Glutamatergic neuron (in vitro differentiated cells): Measurements from ENCODE around the gene CACNA1D. TPM values are rescaled to one million over a fixed set of nuclear protein-coding genes. Genes with fewer than 3 reads are reported as not detected.

Experiments
- DNase-seq: peaks from one replicate; pipeline ENCODE4 v3.0.0; 2022
- H3K27ac Mint-ChIP-seq: one replicate; pipeline ENCODE4 v1.8.0; 2020; ENCODE audit warnings: mild to moderate bottlenecking, mixed read lengths, inconsistent platforms; ENCODE audit not compliant: unreplicated experiment
- H3K27me3 Mint-ChIP-seq: one replicate; pipeline ENCODE4 v1.8.0; 2020; ENCODE audit warnings: mild to moderate bottlenecking, moderate library complexity, mixed read lengths, inconsistent platforms; ENCODE audit not compliant: unreplicated experiment
- H3K36me3 Mint-ChIP-seq: one replicate; pipeline ENCODE4 v1.8.0; 2020; ENCODE audit warnings: mild to moderate bottlenecking, mixed read lengths, inconsistent platforms; ENCODE audit not compliant: unreplicated experiment
- H3K4me1 Mint-ChIP-seq: one replicate; pipeline ENCODE4 v1.8.0; 2020; ENCODE audit warnings: mild to moderate bottlenecking, low read depth, mixed read lengths, inconsistent platforms; ENCODE audit not compliant: unreplicated experiment
- H3K4me3 Mint-ChIP-seq: one replicate; pipeline ENCODE4 v1.8.0; 2020; ENCODE audit warnings: mild to moderate bottlenecking, mixed read lengths, inconsistent platforms; ENCODE audit not compliant: unreplicated experiment
- H3K9me3 Mint-ChIP-seq: one replicate; pipeline ENCODE4 v1.8.0; 2020; ENCODE audit warnings: mild to moderate bottlenecking, moderate library complexity, mixed read lengths, inconsistent platforms; ENCODE audit not compliant: unreplicated experiment
- CTCF ChIP-seq: fragments of 200-600 bp; sonication (generic); IDR thresholded peaks from one replicate; pipeline ENCODE4 v1.5.0; 2021; ENCODE audit not compliant: partially characterized antibody, unreplicated experiment
- total RNA-seq: library from RNA; stranded (reverse); fragmentation: NEBNext Ultra II Directional; extraction: Animal tissue kit (Norgen Biotek cat#: 25700); gene quantifications from one replicate; pipeline ENCODE4 v1.2.1, GENCODE V29; 2021; ENCODE audit not compliant: unreplicated experiment

The CACNA1D gene
- total RNA-seq, 1 donor from 2014 or later, result 5.0 TPM

GRCh38 chr3:53822331-53822741 lies 327.9 kb downstream of the CACNA1D start:
- H3K27ac Mint-ChIP-seq, result no peak overlapping the region
- DNase-seq, result peak; percentile 9
- no peak for TF ChIP-seq CTCF
- H3K4me3 Mint-ChIP-seq, result no peak overlapping the region
- H3K36me3 Mint-ChIP-seq, result no peaks in the 10 kb centered on the region
- peaks cover 6% of the 10 kb centered on the region for H3K4me1 Mint-ChIP-seq
- H3K9me3 Mint-ChIP-seq, result peaks cover 5% of the 10 kb centered on the region
- H3K27me3 Mint-ChIP-seq, result no peaks in the 10 kb centered on the region

GRCh38 chr3:53823026-53823955 lies 328.9 kb downstream of the CACNA1D start:
- no peak overlapping the region for H3K27ac Mint-ChIP-seq
- peak; percentile 16 for DNase-seq
- TF ChIP-seq CTCF, result no peak
- peaks cover 5% of the 10 kb centered on the region for H3K9me3 Mint-ChIP-seq
- peaks cover 6% of the 10 kb centered on the region for H3K4me1 Mint-ChIP-seq
- H3K36me3 Mint-ChIP-seq, result no peaks in the 10 kb centered on the region
- H3K4me3 Mint-ChIP-seq, result no peak overlapping the region
- H3K27me3 Mint-ChIP-seq, result no peaks in the 10 kb centered on the region

- Mint-ChIP-seq H3K27me3 (no peaks in the 10 kb centered on the region), H3K36me3 (no peaks in the 10 kb centered on the region), H3K4me1 (peaks cover 6% of the 10 kb centered on the region), H3K27ac (no peak overlapping the region), H3K4me3 (no peak overlapping the region), H3K9me3 (peaks cover 3% of the 10 kb centered on the region)
- peak; percentile 4 for DNase-seq
- TF ChIP-seq CTCF, result no peak
Observed at GRCh38 chr3:53823956-53824657, 329.7 kb downstream of the CACNA1D start.

- Mint-ChIP-seq H3K4me3 (no peak overlapping the region), H3K4me1 (peaks cover 6% of the 10 kb centered on the region), H3K9me3 (peaks cover 3% of the 10 kb centered on the region), H3K36me3 (no peaks in the 10 kb centered on the region), H3K27me3 (no peaks in the 10 kb centered on the region), H3K27ac (no peak overlapping the region)
- TF ChIP-seq CTCF, result no peak
- DNase-seq, result no peak
Observed at GRCh38 chr3:53824795-53825194, 330.4 kb downstream of the CACNA1D start.
